ENCODE measurements around the gene GABPB1.

GABPB1 gene

DNA sequence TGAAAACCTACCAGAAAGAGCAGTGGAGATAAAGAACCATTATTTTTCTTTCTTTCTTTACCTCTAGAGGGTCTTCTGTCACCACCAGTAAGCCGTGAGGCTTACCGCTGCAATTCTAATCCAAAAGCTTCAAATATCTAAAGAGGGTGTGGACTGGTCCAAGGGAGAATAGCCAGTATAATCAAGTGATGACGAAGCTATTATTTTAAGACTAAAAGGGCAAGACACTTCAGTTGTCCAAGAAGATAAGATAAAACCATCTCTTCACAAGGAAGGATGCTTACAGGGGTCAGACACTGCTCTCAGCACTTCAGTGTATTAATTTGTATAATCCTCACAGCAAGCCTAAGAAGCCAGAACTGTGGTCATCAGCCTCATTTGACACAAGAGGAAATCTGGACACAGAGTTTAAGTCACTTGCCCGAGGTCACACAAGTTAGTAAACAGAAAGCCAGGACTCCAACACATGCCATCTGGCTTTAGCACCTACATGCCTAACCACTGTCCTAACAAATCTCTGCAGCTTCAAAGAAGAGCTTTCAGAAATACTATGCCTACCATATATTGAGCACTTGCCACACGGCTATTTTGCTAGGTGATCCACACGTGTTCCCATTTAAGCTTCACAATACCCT, 104.1 kb downstream of the GABPB1 start:
- TF ChIP-seq, protein P1, sequence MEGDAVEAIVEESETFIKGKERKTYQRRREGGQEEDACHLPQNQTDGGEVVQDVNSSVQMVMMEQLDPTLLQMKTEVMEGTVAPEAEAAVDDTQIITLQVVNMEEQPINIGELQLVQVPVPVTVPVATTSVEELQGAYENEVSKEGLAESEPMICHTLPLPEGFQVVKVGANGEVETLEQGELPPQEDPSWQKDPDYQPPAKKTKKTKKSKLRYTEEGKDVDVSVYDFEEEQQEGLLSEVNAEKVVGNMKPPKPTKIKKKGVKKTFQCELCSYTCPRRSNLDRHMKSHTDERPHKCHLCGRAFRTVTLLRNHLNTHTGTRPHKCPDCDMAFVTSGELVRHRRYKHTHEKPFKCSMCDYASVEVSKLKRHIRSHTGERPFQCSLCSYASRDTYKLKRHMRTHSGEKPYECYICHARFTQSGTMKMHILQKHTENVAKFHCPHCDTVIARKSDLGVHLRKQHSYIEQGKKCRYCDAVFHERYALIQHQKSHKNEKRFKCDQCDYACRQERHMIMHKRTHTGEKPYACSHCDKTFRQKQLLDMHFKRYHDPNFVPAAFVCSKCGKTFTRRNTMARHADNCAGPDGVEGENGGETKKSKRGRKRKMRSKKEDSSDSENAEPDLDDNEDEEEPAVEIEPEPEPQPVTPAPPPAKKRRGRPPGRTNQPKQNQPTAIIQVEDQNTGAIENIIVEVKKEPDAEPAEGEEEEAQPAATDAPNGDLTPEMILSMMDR (conservative IDR thresholded peaks at IDR 0.05), result no peak
- no peak overlapping the region for H3K27ac ChIP-seq

DNA sequence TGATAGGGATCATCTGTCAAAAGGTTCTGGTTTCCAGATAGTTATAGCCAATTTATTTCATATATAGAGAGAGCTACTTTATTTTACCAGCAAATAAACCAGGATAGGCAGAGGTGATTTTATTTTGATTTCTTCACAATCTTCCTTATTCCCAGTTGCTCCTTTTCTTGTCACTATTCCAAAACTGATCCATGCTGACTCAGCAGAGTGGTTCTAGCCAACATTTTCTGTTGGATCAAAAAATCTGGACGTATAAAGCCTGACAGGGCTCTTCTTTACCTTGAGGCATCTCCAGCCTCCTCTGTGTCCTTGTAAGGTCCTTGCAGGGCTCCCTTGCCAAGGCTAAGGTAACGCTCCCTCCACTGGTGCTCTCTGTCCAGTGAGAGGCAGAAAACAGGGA, 105.3 kb downstream of the GABPB1 start:
- H3K27ac ChIP-seq, result no peak overlapping the region
- TF ChIP-seq, protein P1 (conservative IDR thresholded peaks at IDR 0.05), result no peak

DNA sequence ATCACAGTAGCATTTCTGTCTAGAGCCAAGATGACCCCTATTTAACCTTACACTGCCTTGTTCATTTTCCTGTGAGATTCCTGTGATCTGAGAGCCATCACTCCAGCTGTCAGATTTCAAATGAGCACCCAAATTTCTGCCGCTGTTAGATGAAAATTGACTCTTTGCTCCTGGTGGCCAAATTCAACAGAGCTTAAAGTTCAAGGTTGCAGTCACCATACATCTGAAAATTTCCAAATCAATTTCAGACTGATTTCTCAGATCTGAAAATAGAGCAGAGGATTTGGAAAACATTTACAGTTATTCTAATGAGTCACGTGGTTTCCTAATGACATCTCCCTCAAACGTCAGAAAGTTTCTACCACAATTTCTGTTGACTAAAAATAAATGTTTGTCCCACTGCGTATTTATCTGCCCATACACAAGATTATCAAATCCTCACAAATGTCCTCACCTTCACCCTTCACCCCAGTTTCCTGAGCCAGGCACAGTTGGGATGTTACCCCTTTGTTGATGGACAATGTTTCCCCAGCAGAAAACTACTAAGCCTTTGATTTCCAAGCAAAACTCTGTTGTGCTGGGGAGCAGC, 105.9 kb downstream of the GABPB1 start:
- no peak overlapping the region for H3K27ac ChIP-seq
- TF ChIP-seq, protein P1 (conservative IDR thresholded peaks at IDR 0.05), result no peak

DNA sequence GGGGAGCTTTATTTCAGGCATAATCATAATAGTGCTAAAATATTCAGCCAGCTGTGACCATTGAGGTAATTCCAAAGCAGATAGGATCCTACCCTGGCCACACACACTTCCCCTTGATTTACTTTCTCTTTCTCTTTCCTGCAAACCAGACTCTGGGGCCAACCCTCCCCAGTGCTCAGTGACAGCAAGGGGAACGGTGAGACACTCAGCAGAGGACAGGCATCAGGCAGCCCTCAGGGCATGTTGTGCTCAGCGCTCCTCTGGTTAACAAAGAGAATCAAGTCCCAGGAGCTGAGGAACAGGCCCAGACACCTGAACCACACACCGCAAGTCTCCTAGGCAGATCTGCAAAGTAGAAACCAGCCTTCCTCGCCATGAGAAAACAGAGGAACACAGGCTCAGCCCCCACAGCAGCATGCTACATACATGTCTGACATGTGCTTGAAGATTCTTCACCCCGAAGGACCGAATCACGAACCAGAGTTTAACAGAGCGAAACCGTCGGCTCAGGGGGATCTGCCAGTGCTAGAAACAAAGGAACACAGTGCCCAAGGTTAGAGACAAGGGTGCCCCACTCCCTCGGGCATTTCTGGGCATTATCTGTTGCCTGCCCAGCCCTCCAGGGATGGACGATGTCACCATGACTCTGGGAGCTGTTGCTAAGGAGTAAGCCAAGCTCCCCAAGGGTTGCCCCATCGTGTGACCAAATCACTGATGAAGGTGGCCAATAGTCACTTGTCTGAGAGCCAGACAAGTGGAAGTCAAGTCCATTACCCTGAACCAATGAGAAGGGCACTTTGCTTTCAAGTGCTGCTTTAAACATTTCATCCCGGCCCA, 107.0 kb downstream of the GABPB1 start:
- no peak overlapping the region for H3K27ac ChIP-seq
- TF ChIP-seq, protein P1 (conservative IDR thresholded peaks at IDR 0.05), result no peak

DNA sequence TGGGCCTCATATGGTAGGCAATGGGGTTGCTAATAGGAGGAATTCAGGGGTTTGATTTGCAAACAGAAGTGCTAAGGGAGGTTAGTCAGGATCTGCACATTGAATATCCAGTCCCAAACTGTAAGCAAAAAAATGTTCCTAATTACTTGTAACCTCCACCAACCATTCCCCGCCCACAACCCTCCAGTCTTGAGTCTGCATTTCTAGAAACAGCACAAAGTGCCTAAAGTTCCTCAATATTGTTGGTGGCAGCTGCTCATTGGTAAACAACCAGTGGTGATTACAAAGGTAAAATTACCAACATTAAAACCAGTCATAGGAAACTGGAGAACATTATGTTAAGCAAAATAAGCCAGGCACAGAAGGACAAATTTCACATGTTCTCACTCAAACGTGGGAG, 108.4 kb downstream of the GABPB1 start:
- no peak overlapping the region for H3K27ac ChIP-seq
- TF ChIP-seq, protein P1 (conservative IDR thresholded peaks at IDR 0.05), result no peak

DNA sequence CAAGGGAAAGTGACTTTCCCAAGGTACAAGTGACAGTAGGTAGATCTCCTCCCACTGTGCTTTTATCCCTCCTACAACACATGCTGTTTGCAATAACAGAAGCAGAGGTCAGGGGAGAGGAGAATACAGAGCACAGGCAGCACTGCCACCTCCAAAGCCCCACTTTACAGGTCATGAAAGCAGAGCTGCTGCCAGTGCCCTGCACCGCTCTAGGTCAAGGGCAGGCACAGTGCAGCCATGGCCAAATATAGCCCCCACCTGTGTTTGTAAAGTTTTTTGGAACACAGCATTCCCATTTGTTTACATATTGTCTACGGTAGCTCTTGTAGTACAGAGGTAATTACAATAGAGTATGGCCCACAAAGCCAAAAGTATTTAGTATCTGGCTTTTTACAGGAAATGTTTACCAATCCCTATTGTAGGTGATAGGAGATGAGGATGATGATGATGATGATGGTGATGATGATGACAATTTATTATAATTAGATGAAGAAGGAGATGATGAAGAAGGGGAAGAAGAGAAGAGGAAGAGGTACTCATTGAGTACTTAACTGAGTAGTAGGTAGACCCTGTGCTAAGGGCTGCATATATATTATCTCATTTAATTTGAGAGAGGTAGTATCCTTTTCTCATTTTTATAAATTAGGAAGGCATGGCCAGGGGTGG, 109.9 kb downstream of the GABPB1 start:
- no peak overlapping the region for H3K27ac ChIP-seq
- TF ChIP-seq, protein P1 (conservative IDR thresholded peaks at IDR 0.05), result no peak

DNA sequence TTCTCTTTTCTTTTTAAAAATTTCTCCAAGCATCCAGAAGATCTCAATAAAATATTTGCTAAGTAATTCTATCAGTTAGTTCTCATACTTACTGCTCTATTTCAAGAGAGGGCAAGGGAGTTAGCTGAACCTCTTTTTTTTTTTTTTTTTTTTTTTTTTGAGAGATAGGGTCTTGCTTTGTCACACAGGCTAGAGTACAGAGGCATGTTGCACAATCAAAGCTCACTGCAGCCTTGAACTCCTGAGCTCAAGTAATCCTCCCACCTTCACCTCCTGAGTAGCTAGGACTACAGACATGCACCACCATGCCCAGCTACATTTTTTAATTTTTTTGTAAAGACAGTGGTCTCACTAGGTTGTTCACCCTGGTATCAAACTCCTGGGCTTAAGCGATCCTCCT, 110.8 kb downstream of the GABPB1 start:
- TF ChIP-seq, protein P1 (conservative IDR thresholded peaks at IDR 0.05), result no peak

More for the DNA sequence above, 110.8 kb downstream of the GABPB1 start:
- no peak overlapping the region for H3K27ac ChIP-seq
